Activated naive CD8-positive, alpha-beta T cell treated with anti-CD3 and anti-CD28 coated beads, Interleukin-2, amount 50 U/mL, for 24 hours (primary cell): ENCODE results near the gene ZNF273.
A peak's percentile ranks its signal among the peaks of the same experiment; 100 is the strongest.
"Not testable (repeated sequence)": the region's sequence is repeated elsewhere in the genome, so short reads cannot be mapped to it uniquely, and the experiment has no call there.

Experiments used
- ATAC-seq: fragments of 150-1000 bp; cut with Tn5 transposase; one replicate; pipeline ENCODE4 v1.10.0; 2021
- DNase-seq: peaks from one replicate; pipeline ENCODE4 v3.0.0; 2021
- H3K27ac Mint-ChIP-seq: one replicate; pipeline ENCODE4 v1.8.0; 2021; ENCODE audit warnings: mild to moderate bottlenecking, mixed read lengths
- H3K27me3 Mint-ChIP-seq: one replicate; pipeline ENCODE4 v1.8.0; 2021; ENCODE audit warnings: mixed read lengths
- H3K36me3 Mint-ChIP-seq: one replicate; pipeline ENCODE4 v1.8.0; 2021; ENCODE audit warnings: low read depth, mixed read lengths
- H3K4me1 Mint-ChIP-seq: one replicate; pipeline ENCODE4 v1.8.0; 2021; ENCODE audit warnings: mixed read lengths
- H3K4me3 Mint-ChIP-seq: one replicate; pipeline ENCODE4 v1.8.0; 2021; ENCODE audit warnings: mild to moderate bottlenecking, moderate library complexity, mixed read lengths
- H3K9me3 Mint-ChIP-seq: one replicate; pipeline ENCODE4 v1.8.0; 2021; ENCODE audit warnings: mixed read lengths

ZNF273 gene

GRCh38 chr7:64902806-64903721 lies at the start of gene ZNF273:
ZNF273 (plus strand) TSS chr7:64903273; CDS start chr7:64903318, 45 bp downstream.
- peak within 1 kb of the TSS; percentile 94 for H3K4me3 Mint-ChIP-seq
- DNase-seq (peak; percentile 85), ATAC-seq (peak; percentile 99)
- peaks cover 7% of the 10 kb centered on the region for H3K36me3 Mint-ChIP-seq
- no peaks in the 10 kb centered on the region for H3K27me3 Mint-ChIP-seq
- no peaks in the 10 kb centered on the region for H3K9me3 Mint-ChIP-seq
- peak within 1 kb of the TSS; percentile 90 for H3K27ac Mint-ChIP-seq
- H3K4me1 Mint-ChIP-seq: peaks cover 44% of the 10 kb centered on the region

DNA sequence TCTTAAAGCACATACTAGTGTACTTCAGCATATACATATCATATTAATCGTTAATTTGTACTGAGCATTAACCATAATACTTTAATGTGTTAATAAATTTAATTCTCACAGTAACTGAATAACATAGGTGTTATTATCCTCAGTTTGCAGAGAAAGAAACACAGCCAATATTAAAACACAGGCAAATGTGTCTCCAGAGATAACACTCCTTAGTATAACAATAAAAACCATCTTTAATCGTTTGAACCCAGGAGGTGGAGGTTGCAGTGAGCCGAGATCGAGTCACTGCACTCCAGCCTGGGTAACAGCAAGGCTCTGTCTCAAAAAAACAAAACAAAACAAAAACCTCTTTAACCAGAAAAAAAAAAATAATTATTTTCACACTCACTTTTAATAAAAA lies 49.4 kb upstream of the ZNF273 start:
- ATAC-seq: no peak
- H3K36me3 Mint-ChIP-seq: no peaks in the 10 kb centered on the region
- H3K27me3 Mint-ChIP-seq: no peaks in the 10 kb centered on the region
- no peak overlapping the region for H3K27ac Mint-ChIP-seq
- no peaks in the 10 kb centered on the region for H3K4me1 Mint-ChIP-seq
- no peak for DNase-seq
- H3K9me3 Mint-ChIP-seq: peaks cover 8% of the 10 kb centered on the region
- H3K4me3 Mint-ChIP-seq: no peak overlapping the region

GRCh38 chr7:64854969-64855368 lies 48.1 kb upstream of the ZNF273 start:
- peaks cover 3% of the 10 kb centered on the region for H3K9me3 Mint-ChIP-seq
- no peak for DNase-seq
- ATAC-seq: no peak
- no peaks in the 10 kb centered on the region for H3K27me3 Mint-ChIP-seq
- no peak overlapping the region for H3K4me3 Mint-ChIP-seq
- H3K4me1 Mint-ChIP-seq: no peaks in the 10 kb centered on the region
- H3K36me3 Mint-ChIP-seq: no peaks in the 10 kb centered on the region
- no peak overlapping the region for H3K27ac Mint-ChIP-seq

DNA sequence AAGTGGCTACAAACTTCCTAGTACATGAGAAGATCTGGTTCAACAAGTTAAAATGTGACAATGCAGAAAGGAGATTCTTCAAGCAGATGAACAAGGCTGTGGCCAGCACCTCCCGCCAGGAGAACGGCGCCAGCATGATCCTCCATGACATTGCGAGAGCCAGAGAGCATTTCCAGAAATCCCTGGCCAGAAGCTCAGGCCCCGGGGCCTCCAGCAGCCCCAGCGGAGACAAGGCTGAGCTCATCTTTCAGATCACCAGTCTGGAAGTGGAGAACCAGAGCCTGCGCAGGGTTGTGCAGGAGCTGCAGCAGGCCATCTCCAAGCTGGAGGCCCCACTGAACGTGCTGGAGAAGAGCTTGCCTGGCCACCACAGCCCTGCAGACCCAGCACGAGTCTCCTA lies 40.1 kb upstream of the ZNF273 start:
- DNase-seq (no peak), ATAC-seq (no peak)
- Mint-ChIP-seq H3K9me3 (peaks cover 19% of the 10 kb centered on the region), H3K4me3 (no peak overlapping the region), H3K36me3 (no peaks in the 10 kb centered on the region), H3K27ac (no peak overlapping the region), H3K27me3 (no peaks in the 10 kb centered on the region), H3K4me1 (no peaks in the 10 kb centered on the region)

- ATAC-seq, H3K4me1 Mint-ChIP-seq, H3K27ac Mint-ChIP-seq, DNase-seq, H3K36me3 Mint-ChIP-seq, H3K27me3 Mint-ChIP-seq, H3K4me3 Mint-ChIP-seq: not testable (repeated sequence)
- H3K9me3 Mint-ChIP-seq: peaks cover 19% of the 10 kb centered on the region
Observed at GRCh38 chr7:64863530-64863929, 39.5 kb upstream of the ZNF273 start.

DNA sequence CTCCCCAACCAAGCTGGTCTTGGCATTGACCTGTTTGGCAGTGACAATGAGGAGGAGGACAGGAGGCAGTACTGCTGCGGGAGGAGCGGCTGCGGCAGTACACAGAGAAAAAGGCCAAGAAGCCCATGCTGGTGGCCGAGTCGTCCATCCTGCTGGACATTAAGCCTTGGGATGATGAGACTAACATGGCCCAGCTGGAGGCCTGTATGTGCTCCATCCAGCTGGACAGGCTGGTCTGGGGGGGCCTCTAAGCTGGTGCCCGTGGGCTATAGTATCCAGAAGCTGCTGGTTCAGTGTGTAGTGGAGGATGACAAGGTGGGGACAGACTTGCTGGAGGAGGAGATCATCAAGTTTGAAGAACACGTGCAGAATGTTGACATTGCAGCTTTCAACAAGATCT lies 39.1 kb upstream of the ZNF273 start:
- no peak for ATAC-seq
- peaks cover 19% of the 10 kb centered on the region for H3K9me3 Mint-ChIP-seq
- H3K4me3 Mint-ChIP-seq: no peak overlapping the region
- no peaks in the 10 kb centered on the region for H3K36me3 Mint-ChIP-seq
- no peaks in the 10 kb centered on the region for H3K27me3 Mint-ChIP-seq
- no peak for DNase-seq
- no peaks in the 10 kb centered on the region for H3K4me1 Mint-ChIP-seq
- H3K27ac Mint-ChIP-seq: no peak overlapping the region

DNA sequence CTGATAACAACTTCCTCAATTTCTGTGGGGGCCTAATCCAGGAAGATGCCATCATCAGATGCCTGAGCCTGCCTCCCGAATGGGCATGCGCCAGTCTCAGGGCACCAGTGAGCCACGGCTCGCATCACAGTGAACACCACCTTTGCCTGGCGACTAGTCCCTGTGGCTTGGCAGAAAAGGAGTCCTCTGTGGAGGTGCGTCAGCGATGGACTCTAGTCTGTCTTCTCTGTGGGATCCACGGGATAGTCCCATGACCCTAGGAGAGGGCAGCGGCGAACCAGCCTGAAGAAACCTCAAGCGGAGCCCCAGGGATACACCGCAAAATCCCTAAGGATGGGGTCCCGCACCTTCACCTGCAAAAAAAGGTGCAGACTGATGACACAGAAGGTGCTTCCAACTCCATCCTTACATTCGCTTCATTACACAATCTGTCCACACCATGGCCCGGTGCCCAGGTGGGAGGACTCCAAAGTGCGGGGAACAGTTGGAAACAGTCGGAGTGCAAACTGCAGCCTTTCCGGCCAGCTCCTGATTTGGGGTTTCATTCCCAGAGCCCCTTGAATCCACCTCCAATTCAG lies 35.1 kb upstream of the ZNF273 start:
- no peak for ATAC-seq
- Mint-ChIP-seq H3K36me3 (no peaks in the 10 kb centered on the region), H3K4me3 (no peak overlapping the region), H3K4me1 (no peaks in the 10 kb centered on the region), H3K9me3 (peaks cover 10% of the 10 kb centered on the region), H3K27me3 (no peaks in the 10 kb centered on the region), H3K27ac (no peak overlapping the region)
- DNase-seq: no peak

- no peak overlapping the region for H3K4me3 Mint-ChIP-seq
- ATAC-seq (no peak), DNase-seq (no peak)
- H3K36me3 Mint-ChIP-seq: no peaks in the 10 kb centered on the region
- H3K9me3 Mint-ChIP-seq: peaks cover 8% of the 10 kb centered on the region
- H3K4me1 Mint-ChIP-seq: no peaks in the 10 kb centered on the region
- H3K27ac Mint-ChIP-seq: no peak overlapping the region
- H3K27me3 Mint-ChIP-seq: peaks cover 2% of the 10 kb centered on the region
Observed at GRCh38 chr7:64868499-64868898, 34.6 kb upstream of the ZNF273 start.

- no peaks in the 10 kb centered on the region for H3K4me1 Mint-ChIP-seq
- ATAC-seq (no peak), DNase-seq (no peak)
- H3K27me3 Mint-ChIP-seq: peaks cover 2% of the 10 kb centered on the region
- no peaks in the 10 kb centered on the region for H3K36me3 Mint-ChIP-seq
- no peak overlapping the region for H3K27ac Mint-ChIP-seq
- H3K9me3 Mint-ChIP-seq: peaks cover under 1% of the 10 kb centered on the region
- H3K4me3 Mint-ChIP-seq: no peak overlapping the region
Observed at GRCh38 chr7:64869121-64869725, 33.9 kb upstream of the ZNF273 start.

DNA sequence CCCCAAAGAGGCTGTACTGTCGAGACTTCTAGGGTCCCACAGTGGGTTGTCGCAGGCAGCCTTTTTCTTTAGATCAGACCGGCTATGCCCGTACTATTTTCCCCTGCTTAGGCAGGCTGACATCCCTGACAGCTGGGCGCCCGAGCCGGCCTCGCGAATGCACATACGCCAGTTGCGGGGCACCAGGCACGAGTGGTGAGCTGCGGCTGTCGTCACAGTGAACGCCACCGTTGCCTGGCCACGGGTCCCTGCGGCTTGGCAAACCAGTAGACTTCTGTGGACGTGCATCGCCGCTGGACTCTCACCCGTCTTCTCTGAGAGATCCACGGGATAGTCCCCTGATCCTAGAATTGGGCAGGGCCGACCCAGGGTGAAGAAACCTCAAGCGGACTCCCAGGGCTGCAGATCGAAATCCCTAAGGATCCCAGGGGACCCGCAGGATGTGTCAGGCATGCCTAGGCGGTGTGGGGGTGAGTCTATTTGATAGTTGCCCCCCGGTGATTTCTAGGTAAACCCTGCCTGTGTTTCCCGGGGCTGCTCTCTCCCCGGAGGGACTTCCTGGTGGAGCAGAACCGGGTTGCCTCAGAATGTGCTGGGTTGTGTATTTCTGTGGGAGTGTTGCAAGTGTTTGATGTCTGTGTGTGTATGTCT lies 33.0 kb upstream of the ZNF273 start:
- DNase-seq: no peak
- Mint-ChIP-seq H3K27ac (no peak overlapping the region), H3K4me3 (no peak overlapping the region)

GRCh38 chr7:64870656-64871055 lies 32.4 kb upstream of the ZNF273 start:
- Mint-ChIP-seq H3K9me3 (no peaks in the 10 kb centered on the region), H3K27ac (no peak overlapping the region), H3K4me3 (no peak overlapping the region), H3K36me3 (no peaks in the 10 kb centered on the region), H3K4me1 (no peaks in the 10 kb centered on the region), H3K27me3 (peaks cover 2% of the 10 kb centered on the region)
- no peak for ATAC-seq
- no peak for DNase-seq

More for the DNA sequence above, 33.0 kb upstream of the ZNF273 start:
- peaks cover 2% of the 10 kb centered on the region for H3K27me3 Mint-ChIP-seq
- no peak for ATAC-seq
- H3K4me1 Mint-ChIP-seq: no peaks in the 10 kb centered on the region
- H3K36me3 Mint-ChIP-seq: no peaks in the 10 kb centered on the region
- no peaks in the 10 kb centered on the region for H3K9me3 Mint-ChIP-seq

DNA sequence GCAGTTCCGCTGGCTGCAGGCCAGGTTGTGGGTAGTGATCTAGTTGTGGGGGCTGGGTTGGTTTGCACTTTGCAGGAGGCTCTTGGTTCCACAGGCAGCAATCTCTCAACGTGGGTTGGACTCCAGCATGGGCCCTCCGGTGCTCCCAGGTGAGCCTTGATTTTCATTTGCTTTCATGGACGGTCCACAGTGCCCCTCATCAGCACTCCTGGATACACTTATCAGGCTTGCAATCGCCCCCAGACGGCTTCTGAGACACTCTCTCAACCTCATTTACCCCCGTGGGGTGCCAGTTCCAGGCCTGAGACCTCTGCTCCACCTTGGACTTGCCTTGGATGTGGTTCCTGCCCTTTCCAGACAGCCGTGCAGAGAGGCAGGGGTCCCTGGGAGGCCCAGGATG lies 31.3 kb upstream of the ZNF273 start:
- no peak for ATAC-seq
- Mint-ChIP-seq H3K4me3 (no peak overlapping the region), H3K27me3 (peaks cover 6% of the 10 kb centered on the region), H3K9me3 (no peaks in the 10 kb centered on the region), H3K4me1 (no peaks in the 10 kb centered on the region), H3K27ac (no peak overlapping the region), H3K36me3 (no peaks in the 10 kb centered on the region)
- DNase-seq: no peak

- Mint-ChIP-seq H3K27me3 (peaks cover 11% of the 10 kb centered on the region), H3K4me3 (no peak overlapping the region), H3K4me1 (peaks cover 5% of the 10 kb centered on the region), H3K9me3 (no peaks in the 10 kb centered on the region), H3K36me3 (no peaks in the 10 kb centered on the region), H3K27ac (no peak overlapping the region)
- ATAC-seq (no peak), DNase-seq (no peak)
Observed at GRCh38 chr7:64872351-64873154, 30.5 kb upstream of the ZNF273 start.

DNA sequence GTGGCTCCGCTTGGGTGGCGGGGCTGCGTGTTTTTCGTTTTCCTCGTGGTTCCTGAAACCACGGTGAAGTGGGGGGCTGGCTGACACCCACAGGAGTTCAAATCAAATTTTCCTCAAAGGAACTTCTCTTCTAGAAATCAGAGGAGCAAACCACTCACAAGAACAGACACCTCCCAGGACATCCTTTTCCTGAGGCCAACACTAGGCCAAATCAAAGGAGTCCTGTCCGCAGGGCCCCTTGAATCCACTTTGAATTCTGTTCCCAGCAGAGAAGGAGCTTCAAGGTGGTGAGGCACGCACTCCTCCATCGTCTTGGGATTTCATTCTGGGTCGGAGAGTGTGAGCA lies 29.9 kb upstream of the ZNF273 start:
- no peak for ATAC-seq
- Mint-ChIP-seq H3K27ac (no peak overlapping the region), H3K9me3 (no peaks in the 10 kb centered on the region), H3K4me1 (peaks cover 5% of the 10 kb centered on the region), H3K27me3 (peaks cover 12% of the 10 kb centered on the region), H3K4me3 (no peak overlapping the region), H3K36me3 (no peaks in the 10 kb centered on the region)
- no peak for DNase-seq
